ENCODE data around the gene NCKAP5.

DNA sequence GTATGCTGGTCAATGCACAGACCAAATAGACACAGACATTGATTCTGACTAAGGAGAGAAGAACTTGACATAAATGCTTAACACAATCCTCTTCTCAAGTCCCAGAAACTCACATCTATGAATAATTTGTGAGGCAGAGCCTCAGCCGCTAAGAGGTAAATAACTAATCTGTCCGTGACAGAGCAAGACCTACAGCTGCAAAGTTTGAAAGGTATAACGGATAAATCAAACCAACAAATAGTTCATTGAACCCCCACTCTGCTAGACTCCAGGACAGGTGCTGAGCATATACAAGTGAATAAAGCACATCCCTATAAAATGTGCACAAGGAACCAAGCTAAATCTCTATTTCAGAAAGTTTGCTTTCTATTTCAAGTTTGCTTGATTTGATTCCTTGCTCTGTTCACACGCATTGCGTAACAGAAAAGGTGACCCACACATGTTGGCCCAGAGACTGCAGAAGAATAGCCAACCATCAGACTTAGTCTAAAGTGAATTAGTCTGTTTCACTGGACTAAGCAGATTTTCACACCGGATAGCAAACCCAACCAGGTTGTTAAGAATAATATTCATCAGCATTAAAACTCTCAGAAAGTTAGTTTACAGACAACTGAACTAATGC lies 51.7 kb downstream of the NCKAP5 start:
- TF ChIP-seq, protein P1, sequence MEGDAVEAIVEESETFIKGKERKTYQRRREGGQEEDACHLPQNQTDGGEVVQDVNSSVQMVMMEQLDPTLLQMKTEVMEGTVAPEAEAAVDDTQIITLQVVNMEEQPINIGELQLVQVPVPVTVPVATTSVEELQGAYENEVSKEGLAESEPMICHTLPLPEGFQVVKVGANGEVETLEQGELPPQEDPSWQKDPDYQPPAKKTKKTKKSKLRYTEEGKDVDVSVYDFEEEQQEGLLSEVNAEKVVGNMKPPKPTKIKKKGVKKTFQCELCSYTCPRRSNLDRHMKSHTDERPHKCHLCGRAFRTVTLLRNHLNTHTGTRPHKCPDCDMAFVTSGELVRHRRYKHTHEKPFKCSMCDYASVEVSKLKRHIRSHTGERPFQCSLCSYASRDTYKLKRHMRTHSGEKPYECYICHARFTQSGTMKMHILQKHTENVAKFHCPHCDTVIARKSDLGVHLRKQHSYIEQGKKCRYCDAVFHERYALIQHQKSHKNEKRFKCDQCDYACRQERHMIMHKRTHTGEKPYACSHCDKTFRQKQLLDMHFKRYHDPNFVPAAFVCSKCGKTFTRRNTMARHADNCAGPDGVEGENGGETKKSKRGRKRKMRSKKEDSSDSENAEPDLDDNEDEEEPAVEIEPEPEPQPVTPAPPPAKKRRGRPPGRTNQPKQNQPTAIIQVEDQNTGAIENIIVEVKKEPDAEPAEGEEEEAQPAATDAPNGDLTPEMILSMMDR (conservative IDR thresholded peaks at IDR 0.05; ENCODE audit: low read depth, low read length): no peak
- TF ChIP-seq EZH2 (IDR thresholded peaks at IDR 0.05; ENCODE audit: low read length, unreplicated experiment) (no peak), EZH2phosphoT487 (IDR thresholded peaks at IDR 0.05; ENCODE audit: borderline replicate concordance, low read length) (no peak)

Measured in PC-3 (cell line).